Caco-2 (cell line): ENCODE measurements around the gene SLC39A11. TPM values are rescaled to one million over a fixed set of nuclear protein-coding genes. Genes with fewer than 3 reads are reported as not detected.
A peak's percentile ranks its signal among the peaks of the same experiment; 100 is the strongest.

ENCODE experiments used
- BruUV-seq: library from RNA; stranded (reverse); fragments of 400-500 nt; replicated peaks from 2 replicates; lab custom pipeline; 2021; lab: Mats Ljungman, UMichigan
- CTCF ChIA-PET: fragments of 300-600 bp; sonication (Branson Sonifier 250); formaldehyde crosslinking; loops from one replicate; lab custom pipeline; 2022; ENCODE audit warnings: antibody characterized with exemption; lab: Charles Lee
- POLR2A ChIA-PET: fragments of 300-600 bp; sonication (Branson Sonifier 250); formaldehyde crosslinking; loops from one replicate; lab custom pipeline; 2022; ENCODE audit warnings: antibody characterized with exemption; lab: Charles Lee
- DNase-seq, 2 experiments: peaks; one replicate each; pipeline versions ENCODE4 v3.0.0 to v3.0.0-alpha.2; 2020 to 2022
- H3K27me3 ChIP-seq: replicated peaks from 2 replicates; pipeline ENCODE4 v1.6.0; 2011; ENCODE audit warnings: low read length; ENCODE audit not compliant: control insufficient read depth, insufficient read depth
- H3K36me3 ChIP-seq: 2 replicates; pipeline ENCODE4 v1.5.1; 2011; ENCODE audit warnings: low read length; ENCODE audit not compliant: control insufficient read depth, insufficient read depth
- H3K4me1 ChIP-seq: fragments of 250-450 bp; sonication (Bioruptor Pico); 2 replicates; pipeline ENCODE4 v1.5.1; 2020; ENCODE audit warnings: mild to moderate bottlenecking
- H3K4me3 ChIP-seq: 2 replicates; pipeline ENCODE4 v1.5.1; 2011; ENCODE audit warnings: low read depth, mild to moderate bottlenecking, control low read depth, low read length
- H3K9me3 ChIP-seq: fragments of 250-450 bp; sonication (Bioruptor Pico); 2 replicates; pipeline ENCODE4 v1.5.1; 2020; ENCODE audit warnings: mild to moderate bottlenecking, moderate library complexity
- H3K27ac Mint-ChIP-seq: one replicate; pipeline ENCODE4 v1.8.0; 2022; ENCODE audit warnings: mixed read lengths; ENCODE audit not compliant: unreplicated experiment
- H3K27me3 Mint-ChIP-seq: one replicate; pipeline ENCODE4 v1.8.0; 2022; ENCODE audit warnings: mixed read lengths; ENCODE audit not compliant: insufficient read depth, unreplicated experiment
- H3K36me3 Mint-ChIP-seq: one replicate; pipeline ENCODE4 v1.8.0; 2022; ENCODE audit warnings: mild to moderate bottlenecking, mixed read lengths; ENCODE audit not compliant: insufficient read depth, unreplicated experiment
- H3K4me1 Mint-ChIP-seq: one replicate; pipeline ENCODE4 v1.8.0; 2022; ENCODE audit warnings: low read depth, mixed read lengths; ENCODE audit not compliant: unreplicated experiment
- H3K4me3 Mint-ChIP-seq: one replicate; pipeline ENCODE4 v1.8.0; 2022; ENCODE audit warnings: mild to moderate bottlenecking, moderate library complexity, mixed read lengths; ENCODE audit not compliant: unreplicated experiment
- H3K9me3 Mint-ChIP-seq: one replicate; pipeline ENCODE4 v1.8.0; 2022; ENCODE audit warnings: mixed read lengths; ENCODE audit not compliant: unreplicated experiment
- intact Hi-C: fragments of 100-400 bp; cut with micrococcal nuclease; formaldehyde crosslinking; loops from one replicate; pipeline ENCODE4 v1.10.0; 2022; ENCODE audit not compliant: unreplicated experiment
- total RNA-seq: library from RNA; stranded (reverse); gene quantifications from 2 replicates; pipeline ENCODE4 v1.2.3, GENCODE V29; 2022
- TF ChIP-seq, protein P1 (sequence below), 2 experiments: fragments of 200-600 bp in 1 of 2; IDR thresholded peaks; 1 replicate in 1 of 2; 2 replicates in 1 of 2; pipeline versions ENCODE4 v1.5.1 to v1.8.0; 2011 to 2022; ENCODE audit warnings: antibody characterized with exemption in 1 of 2, control low read depth in 1 of 2, inconsistent platforms in 1 of 2, low read depth in 1 of 2, low read length in 1 of 2, mild to moderate bottlenecking in 1 of 2, moderate library complexity in 1 of 2; ENCODE audit not compliant: insufficient read depth in 1 of 2, severe bottlenecking in 1 of 2, unreplicated experiment in 1 of 2

SLC39A11 gene
- total RNA-seq, 1 experiment from 2014 or later = 26.4 TPM

DNA sequence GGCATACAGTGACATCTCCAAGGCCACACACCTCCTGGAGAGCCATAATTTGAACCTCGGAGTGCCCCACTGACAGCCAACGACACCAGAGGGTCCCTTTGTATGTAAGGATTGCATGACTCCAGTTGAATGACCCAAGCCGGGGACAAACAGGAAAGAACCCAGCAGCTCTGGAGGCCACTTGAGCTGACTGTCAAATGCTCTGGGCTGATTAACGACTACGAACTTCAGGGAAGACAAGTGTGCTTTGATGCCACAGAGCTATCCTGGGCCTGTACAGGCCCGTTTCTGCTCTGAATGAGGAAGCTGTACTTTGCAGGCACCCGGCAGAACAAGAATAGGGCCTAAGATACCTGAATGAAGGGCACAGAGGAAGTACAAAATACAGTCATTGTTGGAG lies 404.6 kb downstream of the SLC39A11 start:
- no peaks in the 10 kb centered on the region for H3K9me3 ChIP-seq
- TF ChIP-seq, protein P1, sequence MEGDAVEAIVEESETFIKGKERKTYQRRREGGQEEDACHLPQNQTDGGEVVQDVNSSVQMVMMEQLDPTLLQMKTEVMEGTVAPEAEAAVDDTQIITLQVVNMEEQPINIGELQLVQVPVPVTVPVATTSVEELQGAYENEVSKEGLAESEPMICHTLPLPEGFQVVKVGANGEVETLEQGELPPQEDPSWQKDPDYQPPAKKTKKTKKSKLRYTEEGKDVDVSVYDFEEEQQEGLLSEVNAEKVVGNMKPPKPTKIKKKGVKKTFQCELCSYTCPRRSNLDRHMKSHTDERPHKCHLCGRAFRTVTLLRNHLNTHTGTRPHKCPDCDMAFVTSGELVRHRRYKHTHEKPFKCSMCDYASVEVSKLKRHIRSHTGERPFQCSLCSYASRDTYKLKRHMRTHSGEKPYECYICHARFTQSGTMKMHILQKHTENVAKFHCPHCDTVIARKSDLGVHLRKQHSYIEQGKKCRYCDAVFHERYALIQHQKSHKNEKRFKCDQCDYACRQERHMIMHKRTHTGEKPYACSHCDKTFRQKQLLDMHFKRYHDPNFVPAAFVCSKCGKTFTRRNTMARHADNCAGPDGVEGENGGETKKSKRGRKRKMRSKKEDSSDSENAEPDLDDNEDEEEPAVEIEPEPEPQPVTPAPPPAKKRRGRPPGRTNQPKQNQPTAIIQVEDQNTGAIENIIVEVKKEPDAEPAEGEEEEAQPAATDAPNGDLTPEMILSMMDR (IDR thresholded peaks at IDR 0.05; ENCODE audit: insufficient read depth in 1 of 2, low read depth in 1 of 2, low read length in 1 of 2, severe bottlenecking in 1 of 2, unreplicated experiment in 1 of 2) = no peak
- peaks cover 34% of the 10 kb centered on the region for H3K4me1 ChIP-seq
- ChIA-PET CTCF (no interaction called here), POLR2A (no interaction called here)
- no peaks in the 10 kb centered on the region for H3K36me3 ChIP-seq
- Mint-ChIP-seq H3K36me3 (no peaks in the 10 kb centered on the region), H3K27me3 (no peaks in the 10 kb centered on the region), H3K27ac (no peak overlapping the region), H3K4me1 (peaks cover 22% of the 10 kb centered on the region), H3K9me3 (no peaks in the 10 kb centered on the region), H3K4me3 (no peak overlapping the region)
- DNase-seq = no peak
- H3K4me3 ChIP-seq = no peak overlapping the region
- H3K27me3 ChIP-seq = no peaks in the 10 kb centered on the region
- intact Hi-C loops = no loop called here
- no TSS peak for BruUV-seq

DNA sequence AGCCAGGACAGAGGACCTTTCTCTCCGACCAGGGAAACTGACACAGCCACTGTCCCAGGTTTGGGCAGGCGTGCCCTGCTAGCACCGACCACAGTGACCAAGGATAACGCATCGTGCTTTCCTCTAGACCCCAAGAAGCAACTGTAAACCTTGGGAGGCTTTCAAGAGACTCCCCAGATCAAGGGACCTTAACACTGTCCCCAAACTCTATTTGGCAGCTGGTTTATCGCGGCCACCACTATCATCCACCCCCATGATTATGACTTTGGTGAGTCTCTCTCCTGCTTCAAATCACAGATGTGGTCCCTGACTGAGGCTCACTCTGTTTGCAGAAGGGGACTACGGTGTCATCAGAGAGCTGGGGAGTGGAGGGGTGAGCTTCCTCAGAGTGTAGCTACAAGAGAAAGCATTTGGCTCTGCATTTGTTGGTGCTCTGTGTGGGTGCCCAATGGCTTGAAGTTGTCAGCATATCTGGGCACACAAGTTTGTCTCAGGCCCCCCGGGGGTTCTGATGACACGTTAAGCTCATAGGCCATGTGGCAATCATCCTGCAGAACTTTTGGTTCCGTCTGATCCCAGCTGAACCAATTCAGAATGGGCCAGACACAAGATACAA lies 408.0 kb downstream of the SLC39A11 start:
- Mint-ChIP-seq H3K27me3 (no peaks in the 10 kb centered on the region), H3K4me1 (peaks cover 42% of the 10 kb centered on the region), H3K27ac (peak overlapping the region; percentile 88), H3K36me3 (peaks cover 4% of the 10 kb centered on the region), H3K4me3 (peak overlapping the region; percentile 60), H3K9me3 (peaks cover 9% of the 10 kb centered on the region)
- ChIA-PET POLR2A (interaction anchor here (1.2 kb wide), 1 partner anchor 92 kb away, joined by 3 read pairs; no protein-coding TSS in a partner anchor), CTCF (interaction anchor here (0.5 to 2.2 kb wide), 3 partner anchors 128 to 302 kb away, joined by 3 to 15 read pairs (median 4); no protein-coding TSS in a partner anchor)
- no TSS peak for BruUV-seq
- Histone ChIP-seq H3K36me3 (no peaks in the 10 kb centered on the region), H3K9me3 (0 out of 2 replicates have a peak, but pooled peaks cover 2% of the 10 kb centered on the region), H3K4me1 (peaks cover 49% of the 10 kb centered on the region), H3K4me3 (no peak overlapping the region), H3K27me3 (no peaks in the 10 kb centered on the region)
- no peak for DNase-seq
- TF ChIP-seq, protein P1 (IDR thresholded peaks at IDR 0.05; ENCODE audit: insufficient read depth in 1 of 2, low read depth in 1 of 2, low read length in 1 of 2, severe bottlenecking in 1 of 2, unreplicated experiment in 1 of 2) = no peak
- intact Hi-C loops = loop anchor here (1.0 to 5.0 kb wide), 2 partner anchors 69 to 92 kb away; no protein-coding TSS in a partner anchor

DNA sequence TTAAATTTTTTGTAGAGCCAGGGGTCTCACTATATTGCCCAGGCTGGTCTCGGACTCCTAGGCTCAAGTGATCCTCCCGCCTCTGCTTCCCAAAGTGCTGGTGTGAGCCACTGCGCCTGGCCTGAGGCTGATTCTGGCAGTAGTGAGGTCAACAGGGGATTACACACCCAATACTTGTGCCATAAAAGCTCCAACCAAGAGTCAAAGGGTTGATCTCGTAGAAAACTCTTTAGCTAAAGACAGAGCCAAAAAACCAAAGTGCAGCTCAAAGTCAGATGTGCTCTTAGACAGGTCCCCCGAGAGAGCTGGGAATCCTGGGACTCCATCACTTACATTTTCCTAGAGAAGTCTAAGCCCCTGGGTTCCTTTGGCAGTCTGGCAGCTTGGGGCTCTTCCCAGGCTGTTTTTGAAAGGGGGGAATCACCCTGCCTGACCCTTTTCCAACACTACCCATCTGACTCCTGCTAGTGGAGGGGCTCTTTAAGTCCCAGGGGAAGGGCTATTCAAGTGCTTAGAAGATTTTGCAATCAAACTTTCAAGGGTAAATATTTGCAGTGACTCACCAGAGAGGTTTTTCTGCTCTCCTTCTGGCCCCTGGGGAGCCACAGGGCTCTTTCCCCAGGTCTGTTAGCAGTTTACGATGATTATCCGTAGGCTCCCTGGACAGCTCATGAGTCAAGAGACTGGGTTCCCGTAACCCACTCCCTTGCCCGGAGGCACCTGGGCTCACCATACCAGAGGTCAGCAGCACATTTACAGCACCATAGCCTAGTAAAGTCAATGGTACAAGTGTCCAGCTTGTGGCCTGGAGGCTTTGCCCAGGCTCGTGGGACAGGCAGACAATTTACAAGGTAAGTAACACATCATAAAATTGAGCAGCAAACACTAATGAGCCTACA lies 408.7 kb downstream of the SLC39A11 start:
- TF ChIP-seq, protein P1 (IDR thresholded peaks at IDR 0.05; ENCODE audit: insufficient read depth in 1 of 2, low read depth in 1 of 2, low read length in 1 of 2, severe bottlenecking in 1 of 2, unreplicated experiment in 1 of 2) = no peak
- Mint-ChIP-seq H3K27ac (peak overlapping the region; percentile 88), H3K4me3 (peak overlapping the region; percentile 60), H3K9me3 (peaks cover 15% of the 10 kb centered on the region), H3K27me3 (no peaks in the 10 kb centered on the region), H3K36me3 (peaks cover 4% of the 10 kb centered on the region), H3K4me1 (peaks cover 42% of the 10 kb centered on the region)
- ChIA-PET POLR2A (interaction anchor here (1.2 kb wide), 1 partner anchor 91 kb away, joined by 3 read pairs; no protein-coding TSS in a partner anchor), CTCF (interaction anchor here (0.7 to 2.2 kb wide), 3 partner anchors 127 to 627 kb away, joined by 4 to 15 read pairs (median 4); no protein-coding TSS in a partner anchor)
- no peak overlapping the region for H3K4me3 ChIP-seq
- no peaks in the 10 kb centered on the region for H3K27me3 ChIP-seq
- H3K4me1 ChIP-seq = peaks cover 49% of the 10 kb centered on the region
- DNase-seq = peak; percentile 81 to 90
- no peaks in the 10 kb centered on the region for H3K36me3 ChIP-seq
- intact Hi-C loops = loop anchor here (1.0 to 5.0 kb wide), 2 partner anchors 68 to 91 kb away; no protein-coding TSS in a partner anchor
- BruUV-seq = no TSS peak
- 0 out of 2 replicates have a peak, but pooled peaks cover 2% of the 10 kb centered on the region for H3K9me3 ChIP-seq
